Adipocyte (in vitro differentiated cells): ENCODE results near the gene KRTAP9-3.
"Not testable (repeated sequence)": the region's sequence is repeated elsewhere in the genome, so short reads cannot be mapped to it uniquely, and the experiment has no call there.

Experiments used
- DNase-seq: peaks from one replicate; pipeline ENCODE4 v3.0.0-alpha.2; 2015; ENCODE audit warnings: low read depth
- H3K27me3 ChIP-seq: replicated peaks from 2 replicates; pipeline ENCODE4 v1.7.0; 2013; ENCODE audit warnings: mild to moderate bottlenecking, low read length, moderate library complexity; ENCODE audit not compliant: control insufficient read depth, insufficient read depth
- H3K36me3 ChIP-seq: 2 replicates; pipeline ENCODE4 v1.7.0; 2013; ENCODE audit warnings: low read length, mild to moderate bottlenecking, moderate library complexity; ENCODE audit not compliant: control insufficient read depth, insufficient read depth, severe bottlenecking
- H3K4me1 ChIP-seq: 2 replicates; pipeline ENCODE4 v1.7.0; 2013; ENCODE audit warnings: mild to moderate bottlenecking, low read length, moderate library complexity; ENCODE audit not compliant: control insufficient read depth, insufficient read depth
- H3K4me3 ChIP-seq: 2 replicates; pipeline ENCODE4 v1.7.0; 2013; ENCODE audit warnings: mild to moderate bottlenecking, low read length, moderate library complexity
- H3K9ac ChIP-seq: 2 replicates; pipeline ENCODE4 v1.7.0; 2013; ENCODE audit warnings: mild to moderate bottlenecking, low read length, moderate library complexity
- H3K9me3 ChIP-seq: 2 replicates; pipeline ENCODE4 v1.7.0; 2013; ENCODE audit warnings: mild to moderate bottlenecking, low read length, moderate library complexity; ENCODE audit not compliant: control insufficient read depth

Gene KRTAP9-3, protein sequence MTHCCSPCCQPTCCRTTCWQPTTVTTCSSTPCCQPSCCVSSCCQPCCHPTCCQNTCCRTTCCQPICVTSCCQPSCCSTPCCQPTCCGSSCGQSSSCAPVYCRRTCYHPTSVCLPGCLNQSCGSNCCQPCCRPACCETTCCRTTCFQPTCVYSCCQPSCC

DNA sequence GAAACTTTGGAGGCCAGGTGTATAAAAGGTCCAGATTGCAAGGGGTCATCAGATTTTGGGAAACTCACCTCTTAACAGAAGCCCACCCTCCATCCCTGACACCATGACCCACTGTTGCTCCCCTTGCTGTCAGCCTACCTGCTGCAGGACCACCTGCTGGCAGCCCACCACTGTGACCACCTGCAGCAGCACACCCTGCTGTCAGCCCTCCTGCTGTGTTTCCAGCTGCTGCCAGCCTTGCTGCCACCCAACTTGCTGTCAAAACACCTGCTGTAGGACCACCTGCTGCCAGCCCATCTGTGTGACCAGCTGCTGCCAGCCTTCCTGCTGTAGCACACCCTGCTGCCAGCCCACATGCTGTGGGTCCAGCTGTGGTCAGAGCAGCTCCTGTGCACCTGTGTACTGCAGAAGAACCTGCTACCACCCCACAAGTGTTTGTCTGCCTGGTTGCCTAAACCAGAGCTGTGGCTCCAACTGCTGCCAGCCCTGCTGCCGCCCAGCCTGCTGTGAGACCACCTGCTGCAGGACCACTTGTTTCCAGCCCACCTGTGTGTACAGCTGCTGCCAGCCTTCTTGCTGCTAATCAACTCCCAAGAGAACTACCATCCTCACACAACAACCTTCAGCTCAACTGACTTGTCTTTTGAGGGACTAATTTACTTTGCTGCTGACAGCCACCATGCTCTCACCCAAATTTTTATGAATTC is at the start of gene KRTAP9-3:
Gene KRTAP9-3, plus strand, starts transcription at position 51 of the 707 bp plus-strand sequence. Its CDS starts 53 bp downstream, at position 104.
- H3K36me3 ChIP-seq, DNase-seq, H3K4me3 ChIP-seq, H3K4me1 ChIP-seq, H3K9ac ChIP-seq, H3K9me3 ChIP-seq: not testable (repeated sequence)
- H3K27me3 ChIP-seq, result peaks cover 16% of the 10 kb centered on the region

DNA sequence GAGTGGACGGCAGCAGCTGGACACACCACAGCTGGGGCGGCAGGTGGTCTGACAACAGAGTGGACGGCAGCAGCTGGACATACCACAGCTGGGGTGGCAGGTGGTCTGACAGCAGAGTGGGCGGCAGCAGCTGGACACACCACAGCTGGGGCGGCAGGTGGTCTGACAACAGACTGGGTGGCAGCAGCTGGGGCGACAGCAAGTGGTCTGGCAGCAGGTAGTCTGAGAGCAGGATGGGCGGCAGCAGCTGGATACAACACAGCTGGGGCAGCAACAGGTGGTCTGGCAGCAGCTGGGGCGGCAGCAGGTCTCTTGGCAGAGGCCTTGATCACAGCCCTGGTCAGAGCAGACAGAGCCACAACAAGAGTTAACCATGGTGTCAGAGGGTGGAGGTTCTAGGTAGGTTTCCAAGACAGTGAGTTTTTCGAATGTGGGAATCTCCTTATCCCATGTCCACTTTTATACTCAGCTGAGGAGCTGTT is 47.7 kb upstream of the KRTAP9-3 start, which contains the start of gene KRTAP4-1:
Gene KRTAP4-1, minus strand, starts transcription at position 432 of the 482 bp plus-strand sequence. Its CDS starts 57 bp downstream, at position 375.
- no peak within 1 kb of the TSS for H3K4me3 ChIP-seq
- DNase-seq, result no peak
- peaks cover 2% of the 10 kb centered on the region for H3K4me1 ChIP-seq
- H3K9ac ChIP-seq, result no peak within 1 kb of the TSS
- no peaks in the 10 kb centered on the region for H3K9me3 ChIP-seq
- no peaks in the 10 kb centered on the region for H3K27me3 ChIP-seq
- H3K36me3 ChIP-seq, result no peaks in the 10 kb centered on the region

DNA sequence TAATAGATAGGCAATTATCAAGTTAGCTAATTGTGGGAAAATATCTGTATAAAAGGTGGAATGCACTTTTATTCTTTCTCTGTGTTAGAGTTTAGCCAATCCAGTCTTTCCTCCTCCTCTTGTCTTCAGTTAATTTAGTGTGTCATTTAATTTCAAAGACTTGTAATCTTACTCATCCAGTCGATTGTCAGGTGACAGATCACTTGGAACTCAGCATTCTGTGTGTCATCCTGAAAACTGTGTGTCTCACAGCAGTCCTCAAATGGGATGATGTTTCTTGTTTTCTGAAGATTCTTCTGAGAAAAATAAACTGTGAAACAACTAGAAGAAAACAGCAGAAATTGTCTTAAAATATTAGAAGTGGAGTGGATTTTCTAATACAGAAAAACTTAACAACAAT is 47.2 kb upstream of the KRTAP9-3 start:
- no peaks in the 10 kb centered on the region for H3K4me1 ChIP-seq
- no peak overlapping the region for H3K9ac ChIP-seq
- H3K9me3 ChIP-seq, result no peaks in the 10 kb centered on the region
- no peaks in the 10 kb centered on the region for H3K36me3 ChIP-seq
- no peaks in the 10 kb centered on the region for H3K27me3 ChIP-seq
- no peak overlapping the region for H3K4me3 ChIP-seq
- no peak for DNase-seq

DNA sequence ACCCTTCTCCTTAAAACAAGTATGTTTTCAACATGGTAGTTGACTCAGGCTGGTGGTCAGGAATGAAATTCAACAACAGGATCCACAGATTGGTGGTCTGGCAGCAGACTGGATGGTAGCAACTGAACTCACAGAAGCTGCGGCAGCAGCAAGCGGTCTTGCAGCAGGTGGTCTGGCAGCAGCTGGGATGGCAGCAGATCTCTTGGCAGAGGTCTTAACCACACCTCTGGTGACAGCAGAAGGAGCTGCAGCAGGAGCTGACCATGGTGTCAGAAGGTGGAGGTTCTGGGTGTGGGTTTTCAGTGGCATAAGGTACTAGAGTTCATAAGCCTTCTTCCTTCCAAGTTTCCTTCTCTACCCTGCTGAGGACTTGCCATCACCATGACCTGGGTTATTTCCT is 45.4 kb upstream of the KRTAP9-3 start:
- Histone ChIP-seq H3K4me1 (no peaks in the 10 kb centered on the region), H3K4me3 (no peak overlapping the region), H3K27me3 (no peaks in the 10 kb centered on the region), H3K36me3 (no peaks in the 10 kb centered on the region), H3K9ac (no peak overlapping the region), H3K9me3 (no peaks in the 10 kb centered on the region)
- DNase-seq, result no peak

DNA sequence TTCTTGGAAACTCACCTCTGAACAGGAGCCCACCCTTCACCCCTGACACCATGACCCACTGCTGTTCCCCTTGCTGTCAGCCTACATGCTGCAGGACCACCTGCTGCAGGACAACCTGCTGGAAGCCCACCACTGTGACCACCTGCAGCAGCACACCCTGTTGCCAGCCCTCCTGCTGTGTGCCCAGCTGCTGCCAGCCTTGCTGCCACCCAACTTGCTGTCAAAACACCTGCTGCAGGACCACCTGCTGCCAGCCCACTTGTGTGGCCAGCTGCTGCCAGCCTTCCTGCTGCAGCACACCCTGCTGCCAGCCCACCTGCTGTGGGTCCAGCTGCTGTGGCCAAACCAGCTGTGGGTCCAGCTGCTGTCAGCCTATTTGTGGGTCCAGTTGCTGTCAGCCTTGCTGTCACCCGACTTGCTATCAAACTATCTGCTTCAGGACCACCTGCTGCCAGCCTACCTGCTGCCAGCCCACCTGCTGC is 42.4 kb upstream of the KRTAP9-3 start, which contains the start of gene KRTAP9-1:
Gene KRTAP9-1, plus strand, starts transcription at position 51 of the 482 bp plus-strand sequence. Its CDS starts 0 bp downstream, at position 51.
- not testable (repeated sequence) for H3K9ac ChIP-seq, DNase-seq, H3K27me3 ChIP-seq, H3K9me3 ChIP-seq, H3K36me3 ChIP-seq, H3K4me1 ChIP-seq, H3K4me3 ChIP-seq

DNA sequence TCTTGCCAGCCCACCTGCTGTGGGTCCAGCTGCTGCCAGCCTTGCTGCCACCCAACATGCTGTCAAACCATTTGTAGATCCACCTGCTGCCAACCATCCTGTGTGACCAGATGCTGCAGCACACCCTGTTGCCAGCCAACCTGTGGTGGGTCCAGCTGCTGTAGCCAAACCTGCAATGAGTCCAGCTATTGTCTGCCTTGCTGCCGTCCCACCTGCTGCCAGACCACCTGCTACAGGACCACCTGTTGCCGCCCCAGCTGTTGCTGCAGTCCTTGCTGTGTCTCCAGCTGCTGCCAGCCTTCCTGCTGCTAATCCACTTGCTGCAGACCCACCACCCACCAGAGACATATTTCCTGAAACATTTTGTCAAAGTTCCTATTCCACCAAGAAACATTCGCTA is 41.9 kb upstream of the KRTAP9-3 start:
- H3K9ac ChIP-seq, result no peak overlapping the region
- H3K27me3 ChIP-seq, result no peaks in the 10 kb centered on the region
- no peaks in the 10 kb centered on the region for H3K36me3 ChIP-seq
- no peak overlapping the region for H3K4me3 ChIP-seq
- H3K9me3 ChIP-seq, result no peaks in the 10 kb centered on the region
- H3K4me1 ChIP-seq, result no peaks in the 10 kb centered on the region
- no peak for DNase-seq

DNA sequence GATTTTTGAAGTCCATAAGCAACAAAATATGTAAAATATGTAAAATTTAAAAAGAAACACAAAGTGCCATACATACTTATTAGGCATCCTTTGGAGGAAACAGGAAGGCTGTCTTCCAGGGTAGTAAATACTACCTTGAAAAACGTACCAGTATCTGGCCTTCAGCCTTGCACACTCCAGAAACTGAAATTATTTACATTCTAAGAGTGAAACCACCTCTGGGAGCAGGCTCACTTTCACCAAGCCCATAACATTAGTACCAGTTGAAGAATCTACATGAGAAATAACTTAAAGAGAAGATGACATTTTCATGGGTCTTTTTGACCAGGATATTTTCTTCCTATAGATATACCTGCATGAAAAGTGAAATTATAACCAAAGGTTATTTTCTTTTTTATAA is 36.2 kb upstream of the KRTAP9-3 start:
- H3K4me3 ChIP-seq, result no peak overlapping the region
- H3K4me1 ChIP-seq, result no peaks in the 10 kb centered on the region
- no peaks in the 10 kb centered on the region for H3K27me3 ChIP-seq
- no peak for DNase-seq
- no peaks in the 10 kb centered on the region for H3K36me3 ChIP-seq
- H3K9ac ChIP-seq, result no peak overlapping the region
- H3K9me3 ChIP-seq, result peaks cover 3% of the 10 kb centered on the region

DNA sequence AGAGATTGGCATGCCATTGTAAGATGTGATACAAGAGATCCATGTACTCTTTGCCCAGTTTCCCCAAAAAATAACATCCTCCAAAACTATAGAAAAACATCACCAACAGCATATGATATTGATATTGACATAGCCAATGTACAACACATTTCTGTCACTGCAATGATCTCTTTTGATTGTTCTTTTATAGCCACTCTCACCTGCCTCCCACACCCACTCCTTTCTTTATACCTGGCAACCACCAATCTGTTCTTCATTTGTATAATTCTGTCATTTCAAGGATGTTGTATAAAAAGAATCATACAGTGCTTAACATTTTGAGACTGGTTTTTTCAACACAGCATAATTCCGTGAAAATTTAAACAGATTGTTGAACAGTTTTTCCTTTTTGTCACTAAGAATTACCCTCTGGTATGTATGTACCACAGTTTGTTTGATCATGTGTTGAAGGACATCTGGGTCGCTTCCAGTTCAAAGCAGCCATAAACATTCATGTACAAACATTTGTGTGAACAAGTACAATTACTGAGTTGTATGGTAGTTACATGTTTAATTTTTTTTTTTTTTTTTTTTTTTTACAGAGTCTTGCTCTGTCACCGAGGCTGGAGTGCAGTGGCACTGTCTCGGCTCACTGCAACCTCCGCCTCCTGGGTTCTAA is 32.7 kb upstream of the KRTAP9-3 start:
- DNase-seq, result no peak
- peaks cover 3% of the 10 kb centered on the region for H3K9me3 ChIP-seq
- no peaks in the 10 kb centered on the region for H3K4me1 ChIP-seq
- H3K9ac ChIP-seq, result no peak overlapping the region
- H3K4me3 ChIP-seq, result no peak overlapping the region
- no peaks in the 10 kb centered on the region for H3K36me3 ChIP-seq
- H3K27me3 ChIP-seq, result no peaks in the 10 kb centered on the region

DNA sequence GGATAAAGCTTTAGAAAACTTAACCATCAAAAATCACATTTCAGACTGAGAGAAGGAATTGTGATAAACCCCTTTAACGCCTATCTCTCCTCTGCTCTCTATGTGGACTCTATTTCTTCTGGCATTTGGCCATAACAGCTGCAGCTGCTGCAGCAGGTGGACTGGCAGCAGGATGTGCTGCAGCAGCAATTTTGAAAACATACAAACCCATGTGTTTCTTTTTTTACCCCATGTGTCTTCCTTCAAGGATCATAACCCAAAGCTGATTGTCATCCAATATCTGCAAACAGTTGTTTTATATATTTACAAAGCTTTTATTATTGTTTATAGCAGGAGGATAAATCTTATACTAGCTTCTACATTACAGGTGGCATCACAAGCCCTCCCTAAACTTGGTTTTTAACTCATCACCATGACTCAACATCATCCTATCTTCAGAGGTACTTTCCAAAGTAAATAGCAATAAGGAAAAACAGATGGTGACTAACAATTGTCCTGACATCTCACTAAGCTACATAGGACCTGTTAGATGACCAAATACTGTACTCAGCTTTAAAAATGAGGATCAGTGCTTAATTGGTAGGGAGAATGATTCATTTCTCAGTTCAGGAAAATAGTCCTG is 20.3 kb upstream of the KRTAP9-3 start:
- H3K36me3 ChIP-seq, result no peaks in the 10 kb centered on the region
- no peaks in the 10 kb centered on the region for H3K4me1 ChIP-seq
- H3K4me3 ChIP-seq, result no peak overlapping the region
- H3K9ac ChIP-seq, result no peak overlapping the region
- peaks cover 5% of the 10 kb centered on the region for H3K9me3 ChIP-seq
- H3K27me3 ChIP-seq, result no peaks in the 10 kb centered on the region
- DNase-seq, result peak; percentile 33

DNA sequence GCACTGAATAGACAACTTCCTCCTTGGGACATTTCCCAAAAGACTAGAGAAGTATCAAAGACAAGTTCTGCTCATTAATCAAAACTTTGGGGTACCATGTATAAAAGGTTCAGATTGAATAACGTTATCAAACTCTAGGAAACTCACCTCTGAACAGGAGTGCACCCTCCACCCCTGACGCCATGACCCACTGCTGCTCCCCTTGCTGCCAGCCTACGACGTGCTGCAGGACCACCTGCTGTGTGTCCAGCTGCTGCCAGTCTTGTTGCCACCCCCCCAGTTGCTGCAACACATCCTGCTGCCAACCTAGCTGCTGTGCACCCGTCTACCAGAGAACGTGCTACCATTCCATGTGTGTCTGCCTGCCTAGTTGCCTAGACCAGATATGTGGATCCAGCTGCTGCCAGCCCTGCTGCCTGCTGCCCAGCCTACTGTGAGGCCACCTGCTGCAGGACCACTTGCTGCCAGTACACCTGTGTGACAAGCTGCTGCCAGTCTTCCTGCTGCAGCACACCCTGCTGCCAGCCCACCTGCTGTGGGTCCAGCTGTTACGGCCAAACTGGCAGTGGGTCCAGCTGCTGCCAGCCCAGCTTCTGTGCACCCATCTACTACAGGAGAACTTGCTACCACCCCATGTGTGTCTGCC is 19.6 kb upstream of the KRTAP9-3 start:
- H3K4me3 ChIP-seq, result no peak overlapping the region
- DNase-seq, result no peak

More for the DNA sequence above, 19.6 kb upstream of the KRTAP9-3 start:
- peaks cover 5% of the 10 kb centered on the region for H3K9me3 ChIP-seq
- H3K36me3 ChIP-seq, result no peaks in the 10 kb centered on the region
- H3K9ac ChIP-seq, result no peak overlapping the region
- H3K4me1 ChIP-seq, result no peaks in the 10 kb centered on the region
- H3K27me3 ChIP-seq, result no peaks in the 10 kb centered on the region
